Embryonic facial prominence (tissue), 1 donor: ENCODE data around the gene TNFRSF18.

ENCODE experiments used
- DNase-seq: peaks from one replicate; pipeline ENCODE4 v3.0.0-alpha.2; 2016; ENCODE audit errors: extremely low spot score

TNFRSF18 gene

GRCh38 chr1:1213345-1214265 lies 7.2 kb upstream of the TNFRSF18 start, which contains the start of gene TNFRSF4:
Gene TNFRSF4, minus strand, starts transcription at chr1:1214153. Its CDS starts 26 bp downstream, at chr1:1214127.
- no peak for DNase-seq

GRCh38 chr1:1212780-1213344 lies 6.5 kb upstream of the TNFRSF18 start:
- DNase-seq = no peak

GRCh38 chr1:1211541-1212441 lies 5.4 kb upstream of the TNFRSF18 start:
- no peak for DNase-seq

- DNase-seq = no peak
Observed at GRCh38 chr1:1210726-1211540, 4.5 kb upstream of the TNFRSF18 start.

GRCh38 chr1:1208713-1209433 lies 2.5 kb upstream of the TNFRSF18 start:
- DNase-seq = no peak

- DNase-seq = no peak
Observed at GRCh38 chr1:1207571-1207892, 1.1 kb upstream of the TNFRSF18 start.

- no peak for DNase-seq
Observed at GRCh38 chr1:1206966-1207531, 657 bp upstream of the TNFRSF18 start.

- DNase-seq = no peak
Observed at GRCh38 chr1:1205769-1206375, 520 bp downstream of the TNFRSF18 start.

- DNase-seq = no peak
Observed at GRCh38 chr1:1204998-1205768, 1.2 kb downstream of the TNFRSF18 start.

- no peak for DNase-seq
Observed at GRCh38 chr1:1204425-1204920, 1.9 kb downstream of the TNFRSF18 start.

- DNase-seq = no peak
Observed at GRCh38 chr1:1203561-1204424, 2.6 kb downstream of the TNFRSF18 start.

GRCh38 chr1:1202831-1203560 lies 3.4 kb downstream of the TNFRSF18 start:
- DNase-seq = no peak

- no peak for DNase-seq
Observed at GRCh38 chr1:1200876-1201810, 5.2 kb downstream of the TNFRSF18 start.

GRCh38 chr1:1199961-1200875 lies 6.2 kb downstream of the TNFRSF18 start:
- no peak for DNase-seq
